ENCODE results near the gene EIF2S1. TPM values are rescaled to one million over a fixed set of nuclear protein-coding genes. Genes with fewer than 3 reads are reported as not detected.

Gene EIF2S1
- total RNA-seq, 4 donors from 2014 or later, result 102 to 180 (median 150) TPM

DNA sequence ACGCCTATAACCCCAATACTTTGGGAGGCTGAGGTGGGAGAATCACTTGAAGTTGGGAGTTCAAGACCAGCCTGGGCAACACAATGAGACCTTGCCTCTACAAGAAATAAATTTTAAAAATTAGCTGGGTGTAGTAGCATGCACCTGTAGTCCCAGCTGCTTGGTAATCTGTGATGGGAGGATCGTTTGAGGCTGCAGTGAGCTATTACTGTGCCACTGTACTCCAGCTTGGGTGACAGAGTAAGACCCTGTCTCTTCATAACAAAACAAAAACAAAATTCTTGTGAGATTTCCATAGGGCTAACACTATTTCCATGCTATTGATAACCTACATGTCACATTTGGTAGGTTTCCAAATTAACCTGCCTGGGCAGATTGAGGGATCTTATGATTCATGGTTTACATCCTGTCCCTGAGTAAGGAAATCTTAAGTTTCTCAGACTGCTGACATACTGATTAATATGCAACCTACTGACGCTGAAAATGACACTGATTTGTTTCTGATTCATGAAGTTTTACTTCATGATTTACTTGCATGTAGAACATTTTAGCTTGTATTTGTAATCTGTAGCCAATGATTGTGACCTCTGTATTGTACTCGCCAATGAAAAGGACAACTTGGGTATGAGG is 16.4 kb upstream of the EIF2S1 start:
- H3K4me3 ChIP-seq, result no peak overlapping the region
- no peaks in the 10 kb centered on the region for H3K4me1 ChIP-seq
- no peaks in the 10 kb centered on the region for H3K9me3 ChIP-seq
- H3K36me3 ChIP-seq, result peaks cover 5 to 98% of the 10 kb centered on the region in 2 donors
- no peak for ATAC-seq
- TF ChIP-seq POLR2A (IDR thresholded peaks at IDR 0.05), result no peak
- TF ChIP-seq, protein P1, sequence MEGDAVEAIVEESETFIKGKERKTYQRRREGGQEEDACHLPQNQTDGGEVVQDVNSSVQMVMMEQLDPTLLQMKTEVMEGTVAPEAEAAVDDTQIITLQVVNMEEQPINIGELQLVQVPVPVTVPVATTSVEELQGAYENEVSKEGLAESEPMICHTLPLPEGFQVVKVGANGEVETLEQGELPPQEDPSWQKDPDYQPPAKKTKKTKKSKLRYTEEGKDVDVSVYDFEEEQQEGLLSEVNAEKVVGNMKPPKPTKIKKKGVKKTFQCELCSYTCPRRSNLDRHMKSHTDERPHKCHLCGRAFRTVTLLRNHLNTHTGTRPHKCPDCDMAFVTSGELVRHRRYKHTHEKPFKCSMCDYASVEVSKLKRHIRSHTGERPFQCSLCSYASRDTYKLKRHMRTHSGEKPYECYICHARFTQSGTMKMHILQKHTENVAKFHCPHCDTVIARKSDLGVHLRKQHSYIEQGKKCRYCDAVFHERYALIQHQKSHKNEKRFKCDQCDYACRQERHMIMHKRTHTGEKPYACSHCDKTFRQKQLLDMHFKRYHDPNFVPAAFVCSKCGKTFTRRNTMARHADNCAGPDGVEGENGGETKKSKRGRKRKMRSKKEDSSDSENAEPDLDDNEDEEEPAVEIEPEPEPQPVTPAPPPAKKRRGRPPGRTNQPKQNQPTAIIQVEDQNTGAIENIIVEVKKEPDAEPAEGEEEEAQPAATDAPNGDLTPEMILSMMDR (IDR thresholded peaks at IDR 0.05), result no peak
- no peak for TF ChIP-seq EP300 (IDR thresholded peaks at IDR 0.05)
- no peak for TF ChIP-seq POLR2AphosphoS5 (IDR thresholded peaks at IDR 0.05)
- 76 to 94% methylated on average over 4 of the region's 4 CpGs for WGBS, 2 donors (ENCODE audit: low coverage in 1 of 2)
- H3K27me3 ChIP-seq, result no peaks in the 10 kb centered on the region
- no peak overlapping the region for H3K27ac ChIP-seq

DNA sequence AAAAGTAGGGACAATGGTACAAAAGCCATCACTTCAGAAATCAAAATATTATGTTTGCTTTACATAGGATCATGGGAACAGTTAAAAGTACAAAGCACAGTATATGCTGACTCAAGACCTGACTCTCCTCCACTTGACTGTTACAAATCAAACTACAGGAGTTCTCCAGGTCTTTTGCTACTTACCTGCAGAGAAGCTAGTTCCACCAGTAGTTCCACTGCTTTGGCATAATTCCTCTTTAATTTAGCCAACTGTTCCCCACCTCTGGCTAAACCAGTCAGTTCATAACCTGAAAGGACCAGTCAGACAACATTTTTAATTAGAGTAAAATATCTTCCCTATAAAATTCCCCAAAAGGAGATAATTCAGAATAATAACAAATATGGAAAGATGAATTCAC is 14.5 kb upstream of the EIF2S1 start:
- no peaks in the 10 kb centered on the region for H3K9me3 ChIP-seq
- H3K27me3 ChIP-seq, result no peaks in the 10 kb centered on the region
- TF ChIP-seq EP300 (IDR thresholded peaks at IDR 0.05), result no peak
- ATAC-seq, result no peak
- no peak overlapping the region for H3K4me3 ChIP-seq
- H3K4me1 ChIP-seq, result no peaks in the 10 kb centered on the region
- no peak overlapping the region for H3K27ac ChIP-seq
- H3K36me3 ChIP-seq, result peaks cover 5 to 98% of the 10 kb centered on the region in 2 donors

DNA sequence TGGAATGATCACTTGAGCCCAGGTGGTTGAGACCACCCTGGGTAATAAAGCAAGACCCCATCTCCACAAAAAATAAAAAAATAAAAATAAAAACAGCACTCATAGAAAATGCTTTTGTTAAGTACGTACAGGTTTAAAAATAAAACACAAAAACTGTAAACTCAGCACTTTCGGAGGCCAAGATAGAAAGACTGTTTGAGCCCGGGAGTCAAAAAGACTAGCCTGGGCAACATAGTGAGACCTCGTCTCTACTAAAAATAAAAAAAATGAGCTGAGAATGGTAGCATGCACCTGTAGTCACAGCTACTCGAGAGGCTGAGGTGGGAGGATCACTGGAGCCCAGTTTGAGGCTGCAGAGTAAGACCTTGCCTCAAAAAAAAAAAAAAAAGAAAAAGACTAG is 8.1 kb upstream of the EIF2S1 start:
- no peaks in the 10 kb centered on the region for H3K9me3 ChIP-seq
- 62 to 100% methylated on average over 1 to 4 of the region's 5 CpGs for WGBS, 2 donors (ENCODE audit: low coverage in 1 of 2)
- TF ChIP-seq POLR2AphosphoS5 (IDR thresholded peaks at IDR 0.05) (no peak), POLR2A (IDR thresholded peaks at IDR 0.05) (no peak), EP300 (IDR thresholded peaks at IDR 0.05) (no peak)
- TF ChIP-seq, protein P1 (IDR thresholded peaks at IDR 0.05), result no peak
- peaks cover 0 to 64% of the 10 kb centered on the region in 2 donors for H3K36me3 ChIP-seq
- ATAC-seq, result no peak
- H3K27ac ChIP-seq, result no peak overlapping the region
- H3K27me3 ChIP-seq, result no peaks in the 10 kb centered on the region
- H3K4me1 ChIP-seq, result peaks cover 0 to 20% (median 3%) of the 10 kb centered on the region in 3 donors
- H3K4me3 ChIP-seq, result no peak overlapping the region

DNA sequence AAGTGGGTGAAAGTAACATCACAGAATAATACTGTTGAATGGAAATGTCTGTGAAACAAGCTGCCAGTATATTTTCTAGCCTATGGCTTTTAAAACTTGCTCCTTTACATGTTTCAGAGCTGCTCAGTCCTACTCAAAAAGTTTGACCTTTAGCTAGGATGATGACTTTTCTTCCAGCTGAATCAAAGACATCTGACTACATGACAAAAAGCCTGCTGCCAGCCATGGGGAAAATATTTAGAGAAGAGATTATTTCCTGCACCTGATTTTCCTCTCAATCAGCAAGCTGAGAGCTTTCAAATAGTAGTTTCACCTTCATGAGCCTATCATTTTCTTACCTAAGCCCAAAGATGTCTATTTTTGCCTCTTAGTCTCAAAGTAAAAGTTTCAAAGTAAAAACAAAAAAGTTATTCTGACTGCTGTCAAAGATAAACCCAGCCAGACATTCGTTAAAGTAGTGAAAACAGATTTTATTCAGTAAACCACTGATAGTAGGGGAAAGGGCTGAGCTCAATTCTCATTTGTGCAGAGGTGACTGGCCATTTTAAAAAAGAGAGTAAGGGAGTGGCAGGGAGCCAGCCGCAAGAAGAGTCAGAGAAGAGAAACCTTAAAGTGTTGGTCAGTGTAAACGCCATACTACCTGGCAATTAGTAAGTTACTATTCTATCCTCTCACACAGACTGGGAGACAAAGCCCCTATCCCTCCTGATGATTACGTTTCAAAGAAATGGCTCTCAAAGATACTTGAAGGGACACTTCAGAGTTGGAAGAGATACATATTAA is 2.8 kb upstream of the EIF2S1 start:
- ATAC-seq, result no peak
- 30 to 42% methylated on average over 4 of the region's 4 CpGs for WGBS, 2 donors (ENCODE audit: low coverage in 1 of 2)
- peak overlapping the region in 1 of 2 donors; percentile 71 for H3K4me3 ChIP-seq
- no peak for TF ChIP-seq POLR2AphosphoS5 (IDR thresholded peaks at IDR 0.05)
- TF ChIP-seq, protein P1 (IDR thresholded peaks at IDR 0.05), result no peak
- no peak for TF ChIP-seq POLR2A (IDR thresholded peaks at IDR 0.05)
- no peak for TF ChIP-seq EP300 (IDR thresholded peaks at IDR 0.05)
- peaks cover 0 to 12% of the 10 kb centered on the region in 2 donors for H3K36me3 ChIP-seq
- no peaks in the 10 kb centered on the region for H3K27me3 ChIP-seq
- peaks cover 13 to 59% (median 33%) of the 10 kb centered on the region in 3 donors for H3K4me1 ChIP-seq
- no peaks in the 10 kb centered on the region for H3K9me3 ChIP-seq
- peak overlapping the region in 2 of 4 donors; percentile 4 to 19 for H3K27ac ChIP-seq

DNA sequence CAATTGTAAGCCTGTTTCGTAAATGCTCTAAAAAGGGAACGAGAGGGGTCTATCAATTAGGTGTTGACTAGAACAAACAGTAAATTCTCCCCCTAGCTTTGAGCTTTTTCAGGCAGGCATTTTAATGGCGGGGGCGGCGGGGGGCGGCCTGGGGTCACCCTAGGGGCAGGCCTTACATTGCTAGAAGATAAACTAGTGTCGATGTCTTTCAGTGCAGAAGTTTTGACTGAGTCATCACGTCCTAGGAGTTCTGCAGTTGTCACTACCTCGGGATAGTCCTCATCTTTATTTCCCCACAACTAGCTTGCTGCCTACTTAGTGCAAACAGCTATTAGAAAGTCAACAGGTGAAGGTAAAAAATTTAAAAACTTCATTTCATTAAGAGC is 2.2 kb upstream of the EIF2S1 start:
- Histone ChIP-seq H3K4me3 (peak overlapping the region in 1 of 2 donors; percentile 71), H3K27ac (peak overlapping the region in 2 of 4 donors; percentile 4 to 19), H3K27me3 (no peaks in the 10 kb centered on the region), H3K36me3 (peaks cover 0 to 12% of the 10 kb centered on the region in 2 donors), H3K4me1 (peaks cover 13 to 65% (median 34%) of the 10 kb centered on the region in 3 donors), H3K9me3 (no peaks in the 10 kb centered on the region)
- no peak for ATAC-seq
- TF ChIP-seq POLR2AphosphoS5 (IDR thresholded peaks at IDR 0.05) (no peak), POLR2A (IDR thresholded peaks at IDR 0.05) (no peak), EP300 (IDR thresholded peaks at IDR 0.05) (no peak)
- TF ChIP-seq, protein P1 (IDR thresholded peaks at IDR 0.05), result no peak
- 40 to 45% methylated on average over 1 to 5 of the region's 9 CpGs for WGBS, 2 donors (ENCODE audit: low coverage in 1 of 2)
